OCI-LY3 (cell line): ENCODE measurements around the gene TEAD3.

ENCODE experiments used
- H2AFZ ChIP-seq: fragments of 200-600, 300-600 bp; shearing (Covaris generic); 2 replicates; pipeline ENCODE4 v1.6.0; 2014; ENCODE audit warnings: antibody characterized with exemption, low read depth, low read length
- H3K27ac ChIP-seq: fragments of 200-600, 300-600 bp; sonication (generic); 2 replicates; pipeline ENCODE4 v1.5.1; 2014; ENCODE audit warnings: mild to moderate bottlenecking, low read length, moderate library complexity, mixed read lengths
- H3K27me3 ChIP-seq: fragments of 200-600, 300-600 bp; sonication (generic); 2 replicates; pipeline ENCODE4 v1.6.1; 2014; ENCODE audit warnings: low read depth, low read length, mixed read lengths
- H3K36me3 ChIP-seq: fragments of 200-600, 300-600 bp; sonication (generic); replicated peaks from 2 replicates; pipeline ENCODE3; 2014; ENCODE audit warnings: low read depth, low read length, mixed read lengths
- H3K4me1 ChIP-seq: fragments of 300-600, 200-600 bp; sonication (generic); 2 replicates; pipeline ENCODE4 v1.6.1; 2014; ENCODE audit warnings: low read length, mixed read lengths
- H3K4me2 ChIP-seq: fragments of 200-600, 300-600 bp; sonication (generic); 2 replicates; pipeline ENCODE4 v1.6.1; 2014; ENCODE audit warnings: low read length, mixed read lengths
- H3K4me3 ChIP-seq: fragments of 300-600, 200-600 bp; sonication (generic); 2 replicates; pipeline ENCODE4 v1.5.1; 2014; ENCODE audit warnings: antibody characterized with exemption, mild to moderate bottlenecking, low read length, moderate library complexity
- H3K79me2 ChIP-seq: fragments of 300-600, 200-600 bp; shearing (Covaris generic); 2 replicates; pipeline ENCODE4 v1.6.1; 2014; ENCODE audit warnings: mild to moderate bottlenecking, low read length, mixed read lengths
- H3K9ac ChIP-seq: fragments of 300-600, 200-600 bp; shearing (Covaris generic); 2 replicates; pipeline ENCODE4 v1.6.0; 2014; ENCODE audit warnings: mild to moderate bottlenecking, low read length, moderate library complexity
- H3K9me3 ChIP-seq: fragments of 200-600, 300-600 bp; shearing (Covaris generic); 2 replicates; pipeline ENCODE4 v1.6.1; 2014; ENCODE audit warnings: low read length, mixed read lengths; ENCODE audit not compliant: insufficient read depth
- H4K20me1 ChIP-seq: fragments of 200-600, 300-600 bp; sonication (generic); 2 replicates; pipeline ENCODE4 v1.6.1; 2016; ENCODE audit warnings: low read length, mixed read lengths; ENCODE audit not compliant: insufficient read depth
- EZH2phosphoT487 ChIP-seq: fragments of 200-600 bp; shearing (Covaris generic); IDR thresholded peaks from 2 replicates; pipeline ENCODE4 v1.6.1; 2018; ENCODE audit warnings: antibody characterized with exemption, mixed run types, low read depth
- TF ChIP-seq, protein P1 (sequence below): fragments of 200-600, 300-600 bp; sonication (generic); IDR thresholded peaks from 2 replicates; pipeline ENCODE4 v1.5.1; 2014; ENCODE audit warnings: antibody characterized with exemption, low read length, low read depth

Gene TEAD3

DNA sequence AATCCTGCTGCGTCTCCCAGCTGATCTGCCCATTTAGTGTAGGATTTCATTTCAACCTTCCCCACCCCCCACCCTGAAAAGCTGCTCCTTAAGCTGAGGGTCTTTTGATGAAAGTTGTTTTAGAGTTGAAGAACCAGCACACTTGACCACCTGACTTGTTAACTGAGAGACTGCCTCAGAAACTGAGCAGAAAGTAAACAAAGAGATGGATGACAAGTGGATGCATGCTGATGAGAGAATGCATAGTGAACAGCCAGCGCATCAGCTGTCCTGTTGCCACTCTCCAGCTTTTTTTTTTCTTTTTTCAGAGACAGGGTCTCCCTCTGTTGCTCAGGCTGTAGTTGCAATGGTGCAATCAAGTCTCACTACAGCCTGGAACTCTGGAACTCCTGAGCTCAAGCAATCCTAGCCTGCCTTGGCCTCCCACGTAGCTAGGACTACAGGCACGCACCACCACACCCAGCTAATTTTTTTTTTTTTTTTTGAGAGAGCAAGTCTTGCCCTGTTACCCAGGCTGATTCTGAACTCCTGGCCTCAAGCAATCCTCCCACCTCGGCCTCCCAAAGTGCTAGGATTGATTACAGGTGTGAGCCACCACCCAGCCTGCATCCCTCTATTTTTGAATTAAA lies 19.2 kb downstream of the TEAD3 start:
- no peak overlapping the region for H3K4me3 ChIP-seq
- no peaks in the 10 kb centered on the region for H3K79me2 ChIP-seq
- no peak overlapping the region for H2AFZ ChIP-seq
- no peak overlapping the region for H3K27ac ChIP-seq
- H3K9ac ChIP-seq, result no peak overlapping the region
- H3K27me3 ChIP-seq, result no peaks in the 10 kb centered on the region
- H3K4me1 ChIP-seq, result no peaks in the 10 kb centered on the region
- H3K36me3 ChIP-seq, result peaks cover 3% of the 10 kb centered on the region
- no peak overlapping the region for H3K4me2 ChIP-seq
- peaks cover 7% of the 10 kb centered on the region for H4K20me1 ChIP-seq
- no peak for TF ChIP-seq EZH2phosphoT487
- TF ChIP-seq, protein P1, sequence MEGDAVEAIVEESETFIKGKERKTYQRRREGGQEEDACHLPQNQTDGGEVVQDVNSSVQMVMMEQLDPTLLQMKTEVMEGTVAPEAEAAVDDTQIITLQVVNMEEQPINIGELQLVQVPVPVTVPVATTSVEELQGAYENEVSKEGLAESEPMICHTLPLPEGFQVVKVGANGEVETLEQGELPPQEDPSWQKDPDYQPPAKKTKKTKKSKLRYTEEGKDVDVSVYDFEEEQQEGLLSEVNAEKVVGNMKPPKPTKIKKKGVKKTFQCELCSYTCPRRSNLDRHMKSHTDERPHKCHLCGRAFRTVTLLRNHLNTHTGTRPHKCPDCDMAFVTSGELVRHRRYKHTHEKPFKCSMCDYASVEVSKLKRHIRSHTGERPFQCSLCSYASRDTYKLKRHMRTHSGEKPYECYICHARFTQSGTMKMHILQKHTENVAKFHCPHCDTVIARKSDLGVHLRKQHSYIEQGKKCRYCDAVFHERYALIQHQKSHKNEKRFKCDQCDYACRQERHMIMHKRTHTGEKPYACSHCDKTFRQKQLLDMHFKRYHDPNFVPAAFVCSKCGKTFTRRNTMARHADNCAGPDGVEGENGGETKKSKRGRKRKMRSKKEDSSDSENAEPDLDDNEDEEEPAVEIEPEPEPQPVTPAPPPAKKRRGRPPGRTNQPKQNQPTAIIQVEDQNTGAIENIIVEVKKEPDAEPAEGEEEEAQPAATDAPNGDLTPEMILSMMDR, result no peak
- H3K9me3 ChIP-seq, result no peaks in the 10 kb centered on the region

DNA sequence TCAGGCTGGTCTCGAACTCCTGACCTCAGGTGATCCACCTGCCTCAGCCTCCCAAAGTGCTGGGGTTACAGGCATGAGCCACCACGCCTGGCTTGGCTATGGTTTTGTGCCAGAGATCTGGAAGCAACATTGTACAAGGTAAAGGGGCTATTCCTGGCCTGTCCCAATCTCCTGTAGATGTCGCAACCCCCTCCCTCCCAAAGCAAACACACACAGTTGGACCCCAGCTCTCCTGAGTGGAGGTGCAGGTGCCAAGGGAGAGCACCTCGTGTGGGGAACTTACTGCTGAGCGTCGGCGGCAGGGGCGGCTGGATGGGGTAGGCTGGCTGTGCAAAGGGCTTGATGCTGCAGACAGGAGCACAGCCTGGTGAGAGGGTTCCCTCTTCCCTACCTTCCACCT lies 19.9 kb downstream of the TEAD3 start:
- TF ChIP-seq, protein P1, result no peak
- TF ChIP-seq EZH2phosphoT487, result no peak

GRCh38 chr6:35476004-35476403 lies 20.9 kb downstream of the TEAD3 start:
- H3K36me3 ChIP-seq, result peaks cover 16% of the 10 kb centered on the region
- H3K4me2 ChIP-seq, result no peak overlapping the region
- H4K20me1 ChIP-seq, result peaks cover 24% of the 10 kb centered on the region
- no peak overlapping the region for H3K4me3 ChIP-seq
- H2AFZ ChIP-seq, result no peak overlapping the region
- H3K4me1 ChIP-seq, result peaks cover 8% of the 10 kb centered on the region
- TF ChIP-seq, protein P1, result no peak
- no peak for TF ChIP-seq EZH2phosphoT487
- no peaks in the 10 kb centered on the region for H3K27me3 ChIP-seq
- H3K27ac ChIP-seq, result no peak overlapping the region
- H3K9ac ChIP-seq, result no peak overlapping the region
- peaks cover 11% of the 10 kb centered on the region; the same call in 1 of the 2 replicates for H3K79me2 ChIP-seq
- no peaks in the 10 kb centered on the region for H3K9me3 ChIP-seq

More for the DNA sequence above, 19.9 kb downstream of the TEAD3 start:
- Histone ChIP-seq H3K9me3 (no peaks in the 10 kb centered on the region), H3K79me2 (peaks cover 3% of the 10 kb centered on the region; the same call in 1 of the 2 replicates), H3K27ac (no peak overlapping the region), H3K4me2 (no peak overlapping the region), H3K36me3 (peaks cover 9% of the 10 kb centered on the region), H2AFZ (no peak overlapping the region), H4K20me1 (peaks cover 13% of the 10 kb centered on the region), H3K9ac (no peak overlapping the region), H3K4me1 (peaks cover 4% of the 10 kb centered on the region; the same call in 1 of the 2 replicates), H3K4me3 (no peak overlapping the region), H3K27me3 (no peaks in the 10 kb centered on the region)

GRCh38 chr6:35475573-35475972 lies 21.3 kb downstream of the TEAD3 start:
- H3K36me3 ChIP-seq, result peaks cover 21% of the 10 kb centered on the region
- H3K4me2 ChIP-seq, result no peak overlapping the region
- H3K79me2 ChIP-seq, result peaks cover 15% of the 10 kb centered on the region; the same call in 1 of the 2 replicates
- H3K27ac ChIP-seq, result no peak overlapping the region
- no peaks in the 10 kb centered on the region for H3K27me3 ChIP-seq
- TF ChIP-seq, protein P1, result no peak
- no peak for TF ChIP-seq EZH2phosphoT487
- H3K9me3 ChIP-seq, result no peaks in the 10 kb centered on the region
- no peak overlapping the region for H3K9ac ChIP-seq
- H2AFZ ChIP-seq, result no peak overlapping the region
- H3K4me3 ChIP-seq, result no peak overlapping the region
- H3K4me1 ChIP-seq, result peaks cover 13% of the 10 kb centered on the region
- peaks cover 28% of the 10 kb centered on the region for H4K20me1 ChIP-seq
